Fibroblast of the aortic adventitia (primary cell): ENCODE measurements around the gene CMTM3. TPM values are rescaled to one million over a fixed set of nuclear protein-coding genes. Genes with fewer than 3 reads are reported as not detected.

Source experiments
- DNase-seq: peaks from one replicate; pipeline ENCODE4 v3.0.0-alpha.2; 2010; ENCODE audit warnings: low read depth
- H3K4me3 ChIP-seq: 2 replicates; pipeline ENCODE4 v1.5.1; 2011; ENCODE audit warnings: low read depth, mild to moderate bottlenecking, control low read depth, low read length, moderate library complexity
- total RNA-seq: library from RNA; depleted of rRNA; stranded (reverse); fragments of >200 nt; gene quantifications from 2 replicates; pipeline ENCODE4 v1.2.3, GENCODE V29; 2012; ENCODE audit warnings: low replicate concordance
- TF ChIP-seq, protein P1 (sequence below): IDR thresholded peaks from 2 replicates; pipeline ENCODE4 v1.5.1; 2011; ENCODE audit warnings: mild to moderate bottlenecking, low read length, control low read depth, inconsistent platforms; ENCODE audit not compliant: insufficient read depth

The CMTM3 gene
- total RNA-seq, 1 donor, result 17.8 TPM

DNA sequence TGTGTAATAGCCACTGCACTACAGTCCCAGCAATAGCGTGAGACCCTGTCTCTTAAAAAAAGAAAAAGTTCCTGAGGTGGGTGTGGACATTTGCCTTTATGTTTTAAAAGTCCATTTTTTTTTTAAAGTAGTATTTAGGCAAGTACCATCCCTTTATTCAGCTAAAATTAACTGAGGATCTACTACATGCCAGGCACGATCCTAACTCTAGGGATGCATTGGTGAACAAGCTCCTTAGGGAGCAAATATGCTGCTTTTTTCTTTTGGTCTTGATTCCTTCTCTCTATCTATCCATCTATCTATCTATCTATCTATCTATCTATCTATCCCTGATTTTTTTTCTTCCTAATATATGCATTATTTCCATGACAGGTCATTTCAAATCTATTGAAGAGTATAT, 44.7 kb downstream of the CMTM3 start:
- H3K4me3 ChIP-seq, result no peak overlapping the region
- no peak for DNase-seq
- TF ChIP-seq, protein P1, sequence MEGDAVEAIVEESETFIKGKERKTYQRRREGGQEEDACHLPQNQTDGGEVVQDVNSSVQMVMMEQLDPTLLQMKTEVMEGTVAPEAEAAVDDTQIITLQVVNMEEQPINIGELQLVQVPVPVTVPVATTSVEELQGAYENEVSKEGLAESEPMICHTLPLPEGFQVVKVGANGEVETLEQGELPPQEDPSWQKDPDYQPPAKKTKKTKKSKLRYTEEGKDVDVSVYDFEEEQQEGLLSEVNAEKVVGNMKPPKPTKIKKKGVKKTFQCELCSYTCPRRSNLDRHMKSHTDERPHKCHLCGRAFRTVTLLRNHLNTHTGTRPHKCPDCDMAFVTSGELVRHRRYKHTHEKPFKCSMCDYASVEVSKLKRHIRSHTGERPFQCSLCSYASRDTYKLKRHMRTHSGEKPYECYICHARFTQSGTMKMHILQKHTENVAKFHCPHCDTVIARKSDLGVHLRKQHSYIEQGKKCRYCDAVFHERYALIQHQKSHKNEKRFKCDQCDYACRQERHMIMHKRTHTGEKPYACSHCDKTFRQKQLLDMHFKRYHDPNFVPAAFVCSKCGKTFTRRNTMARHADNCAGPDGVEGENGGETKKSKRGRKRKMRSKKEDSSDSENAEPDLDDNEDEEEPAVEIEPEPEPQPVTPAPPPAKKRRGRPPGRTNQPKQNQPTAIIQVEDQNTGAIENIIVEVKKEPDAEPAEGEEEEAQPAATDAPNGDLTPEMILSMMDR, result no peak

DNA sequence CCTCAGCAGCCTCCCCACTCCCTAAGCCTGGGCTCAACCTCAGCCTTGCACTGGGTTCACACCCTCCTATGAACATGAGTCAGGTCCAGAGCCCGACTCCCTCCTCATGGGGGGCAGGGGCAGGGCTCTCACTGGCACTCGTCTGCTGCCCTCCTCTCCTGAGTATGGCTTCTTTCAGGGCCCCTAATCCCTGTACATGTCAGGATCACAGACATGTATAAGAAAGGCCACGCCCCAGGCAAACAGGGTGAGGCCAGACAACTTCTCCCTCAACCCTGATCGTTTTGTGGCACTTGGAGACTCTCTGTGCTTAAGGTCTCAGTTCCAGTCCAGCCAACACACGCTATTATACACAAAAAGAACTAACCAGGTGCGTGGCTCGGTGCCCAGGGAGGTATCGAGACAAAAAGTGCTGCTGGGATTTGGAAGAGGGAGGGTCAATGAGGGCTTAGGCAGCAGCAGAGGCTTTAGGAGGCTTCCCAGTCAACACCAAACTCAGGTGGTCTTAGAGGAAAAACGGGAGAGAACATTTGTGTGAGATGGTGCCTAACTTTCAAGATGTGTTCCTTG, 45.2 kb downstream of the CMTM3 start:
- H3K4me3 ChIP-seq, result no peak overlapping the region
- no peak for DNase-seq
- TF ChIP-seq, protein P1, result no peak

DNA sequence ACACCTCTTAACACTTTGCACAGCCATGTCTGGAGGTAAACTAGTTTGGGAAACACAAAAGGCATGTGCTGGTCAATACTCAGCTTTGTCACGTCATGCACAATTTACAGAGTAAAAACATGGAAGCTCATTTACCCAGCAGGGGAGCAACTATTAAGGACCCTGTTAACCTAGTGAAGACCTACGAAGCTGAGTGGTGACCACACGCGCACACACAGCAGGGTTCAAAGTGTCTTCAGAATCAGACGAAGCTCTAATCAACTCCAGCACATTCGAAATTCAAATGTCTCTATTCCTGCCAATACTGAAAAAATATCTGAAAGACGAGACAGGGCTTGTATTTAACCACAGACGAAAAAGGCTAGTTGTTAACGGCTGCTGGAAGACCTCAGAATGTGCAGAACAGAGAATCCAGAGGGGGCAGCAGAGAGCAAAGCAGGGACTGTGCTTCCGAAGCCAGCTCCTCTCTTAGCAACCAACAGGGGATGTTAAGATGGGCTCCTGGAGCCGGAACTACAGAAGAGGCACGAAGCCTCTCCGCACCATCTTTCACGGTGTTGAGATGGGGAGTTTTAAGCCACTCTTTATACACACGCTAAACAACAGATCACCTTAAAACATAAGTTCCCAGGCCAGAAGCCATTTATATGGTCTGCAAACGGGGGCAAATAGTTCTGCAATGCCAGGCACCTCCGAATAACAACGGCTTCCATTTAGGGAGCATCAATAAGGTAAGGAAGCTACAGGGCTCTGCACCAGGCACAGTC, 46.4 kb downstream of the CMTM3 start:
- peak; percentile 84 for DNase-seq
- peak overlapping the region; percentile 45 for H3K4me3 ChIP-seq
- TF ChIP-seq, protein P1, result peak; percentile 99

DNA sequence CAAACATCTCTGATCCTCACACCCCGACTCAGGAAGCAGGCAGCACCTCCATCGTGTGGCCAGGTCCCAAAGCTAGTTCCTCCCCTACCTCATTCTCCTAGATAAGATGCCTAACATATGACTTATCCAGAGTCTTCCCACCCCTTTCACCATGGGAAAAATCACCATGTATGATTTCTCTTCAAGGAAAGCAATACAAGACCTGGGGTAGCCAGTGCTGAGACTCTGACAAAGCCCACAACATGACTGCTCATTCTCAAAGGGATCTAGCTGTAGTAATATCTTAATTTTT, 46.9 kb downstream of the CMTM3 start:
- H3K4me3 ChIP-seq, result peak overlapping the region; percentile 45

DNA sequence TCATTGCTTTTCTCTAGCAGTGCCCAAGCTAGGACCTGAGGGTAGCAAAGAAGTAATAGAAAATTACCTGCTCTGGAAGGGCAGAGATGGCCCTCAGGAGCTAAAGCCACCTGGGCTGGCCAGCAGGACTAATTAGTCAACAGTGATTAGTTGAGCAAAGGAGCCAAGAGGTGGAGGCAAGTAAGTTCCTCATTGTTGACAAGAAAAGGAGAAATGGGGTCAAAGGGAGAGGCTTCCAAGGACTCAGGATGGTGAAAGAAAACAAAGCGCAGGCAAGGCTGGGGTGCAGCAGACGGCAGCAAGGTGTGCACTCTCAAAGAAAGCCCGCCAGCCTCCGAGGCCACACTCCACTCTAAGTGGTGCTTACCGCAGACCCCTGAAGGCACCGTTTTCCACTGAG, 47.5 kb downstream of the CMTM3 start:
- no peak overlapping the region for H3K4me3 ChIP-seq
- no peak for DNase-seq
- TF ChIP-seq, protein P1, result no peak

More for the DNA sequence above, 46.9 kb downstream of the CMTM3 start:
- TF ChIP-seq, protein P1, result no peak
- DNase-seq, result no peak

DNA sequence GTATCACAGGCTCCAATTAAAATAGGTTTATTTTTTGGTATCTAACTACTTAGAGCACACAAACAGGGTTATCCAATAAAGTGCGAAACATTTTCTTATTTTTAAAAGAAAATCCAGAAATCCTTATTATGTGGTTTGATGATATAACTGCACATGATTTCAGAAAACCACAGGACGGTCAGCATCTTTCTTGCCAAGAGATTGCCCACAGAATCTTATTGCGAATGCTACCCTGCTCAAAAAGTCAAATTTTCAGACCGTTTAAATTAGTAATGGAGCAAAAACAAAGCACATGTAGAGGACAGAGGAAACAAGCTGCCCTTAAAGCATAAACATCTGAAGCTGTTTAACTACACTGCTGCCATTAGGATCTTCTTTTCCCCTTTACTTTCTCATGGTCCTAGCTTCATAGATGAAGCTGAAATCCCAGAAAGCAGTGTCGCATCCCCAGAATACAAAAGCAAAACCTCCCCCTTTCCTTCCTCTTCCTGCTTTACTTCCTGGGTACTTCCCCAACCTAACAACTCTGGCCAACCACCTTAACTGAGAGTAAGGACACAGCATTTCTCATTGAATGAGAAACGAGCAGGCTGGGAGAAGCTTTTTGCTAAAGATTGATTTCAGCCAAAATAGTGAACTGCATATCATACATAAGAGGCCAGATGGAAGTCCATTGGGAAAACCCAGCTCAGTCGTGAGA, 48.3 kb downstream of the CMTM3 start:
- no peak overlapping the region for H3K4me3 ChIP-seq
- TF ChIP-seq, protein P1, result no peak
- DNase-seq, result no peak
